ENCODE results near the gene SSBP2.

The SSBP2 gene

DNA sequence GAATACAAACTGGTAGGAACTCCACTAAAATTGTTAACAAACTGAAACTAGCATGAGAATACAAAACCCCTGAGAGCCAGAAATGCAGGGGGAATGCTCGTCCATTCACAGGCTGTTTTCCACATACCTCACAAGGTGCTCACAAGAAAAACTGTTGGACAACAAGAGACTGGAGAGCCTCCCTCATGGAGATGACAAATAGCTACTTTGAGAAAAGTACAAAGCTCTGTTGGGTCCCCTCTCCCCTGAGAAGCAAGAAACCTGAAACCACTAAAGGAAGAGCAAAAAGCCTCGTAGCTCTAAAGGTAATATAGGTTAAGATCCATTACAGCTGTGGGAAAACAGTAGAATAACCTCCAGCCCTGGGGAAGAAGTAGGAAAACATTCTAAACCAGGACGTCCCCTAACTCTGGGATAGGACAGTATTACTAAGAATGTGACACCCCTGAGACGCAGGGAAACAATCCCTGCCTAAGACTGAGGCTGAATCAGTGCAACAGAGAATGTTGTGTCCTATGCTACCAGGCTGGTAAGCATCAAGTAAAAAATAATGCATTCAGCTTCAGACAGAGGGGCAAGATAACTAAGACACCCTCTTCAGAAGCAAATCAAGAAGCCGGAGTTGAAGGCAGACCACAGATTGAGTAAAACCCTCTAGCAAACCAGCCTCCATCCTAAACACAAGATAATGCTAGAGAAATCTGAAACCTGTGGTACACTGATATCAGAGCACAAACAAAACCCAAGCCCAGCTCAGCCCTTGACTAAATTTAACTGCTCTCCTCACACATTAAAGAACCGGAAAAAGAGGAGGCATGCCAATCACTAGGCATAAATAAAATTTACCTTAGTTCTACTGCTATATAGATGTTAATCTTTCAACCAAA is 160.2 kb downstream of the SSBP2 start:
- DNase-seq (ENCODE audit: low spot score): no peak

DNA sequence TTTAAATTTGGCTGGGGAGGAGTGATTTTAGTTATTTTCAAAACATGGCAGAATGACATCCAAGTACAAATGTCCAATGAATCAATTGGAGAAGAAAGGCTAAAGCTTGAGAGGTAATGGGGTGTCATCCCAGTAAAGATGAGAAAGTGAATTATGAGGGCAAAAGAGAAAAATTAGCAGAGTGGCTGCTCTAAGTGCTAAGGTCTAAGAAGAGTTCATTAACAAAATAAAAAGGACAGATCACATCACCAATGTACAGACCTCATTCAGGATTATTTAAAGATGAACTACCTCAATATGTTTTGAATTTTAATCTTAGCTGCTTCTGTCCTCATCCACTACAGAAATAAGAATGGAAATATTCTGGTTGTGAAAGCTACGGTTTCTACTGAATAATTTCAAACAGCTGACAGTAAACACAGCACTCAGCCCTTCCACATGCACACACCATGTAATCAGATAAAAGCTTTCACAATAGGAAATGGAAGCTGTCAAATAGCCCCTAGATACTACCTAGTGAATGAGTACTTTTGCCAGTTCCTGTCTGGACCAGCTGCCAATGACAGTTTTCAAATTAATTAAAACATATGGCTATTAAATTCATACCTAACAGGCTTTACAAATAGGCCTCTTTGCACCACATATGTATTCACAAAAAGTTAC is 171.5 kb downstream of the SSBP2 start:
- DNase-seq (ENCODE audit: low spot score): peak; percentile 24

DNA sequence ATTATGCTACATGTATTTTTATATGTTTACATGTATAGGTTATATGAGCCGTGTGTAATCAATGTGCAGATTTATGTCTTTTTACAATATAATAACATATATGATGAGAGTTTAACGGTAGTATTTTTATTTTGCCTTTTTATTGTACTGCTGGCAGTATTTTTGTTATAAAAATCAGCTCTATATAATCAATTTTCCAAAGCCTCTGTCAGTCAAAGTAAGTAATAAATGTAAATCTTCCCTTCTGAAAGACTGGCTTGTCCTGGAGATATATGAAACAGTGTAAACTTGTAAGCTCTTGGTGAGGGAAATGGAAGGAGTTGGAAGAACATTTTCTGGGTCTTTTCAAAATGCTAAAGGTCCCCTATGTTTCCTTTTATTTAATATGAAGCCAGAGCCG is 173.8 kb downstream of the SSBP2 start:
- no peak for DNase-seq (ENCODE audit: low spot score)

DNA sequence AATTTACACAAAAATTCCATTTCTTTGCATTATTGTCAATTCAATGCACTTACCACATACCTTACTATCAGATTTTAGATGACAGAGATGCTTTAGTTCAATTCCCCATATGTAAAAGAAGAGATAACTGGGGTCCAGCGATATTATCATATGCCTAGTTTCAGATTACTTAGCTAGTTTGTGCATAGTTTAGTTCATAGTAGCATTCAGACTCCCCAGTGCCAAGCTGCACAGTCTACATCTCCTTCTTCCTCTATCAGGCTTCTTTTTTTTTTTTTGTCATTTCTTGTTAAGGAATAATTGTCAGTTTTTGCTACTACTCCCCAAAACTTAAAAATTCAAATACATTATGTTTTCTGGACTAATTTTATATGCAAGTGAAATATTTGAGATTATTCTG is 175.0 kb downstream of the SSBP2 start:
- DNase-seq (ENCODE audit: low spot score): no peak

DNA sequence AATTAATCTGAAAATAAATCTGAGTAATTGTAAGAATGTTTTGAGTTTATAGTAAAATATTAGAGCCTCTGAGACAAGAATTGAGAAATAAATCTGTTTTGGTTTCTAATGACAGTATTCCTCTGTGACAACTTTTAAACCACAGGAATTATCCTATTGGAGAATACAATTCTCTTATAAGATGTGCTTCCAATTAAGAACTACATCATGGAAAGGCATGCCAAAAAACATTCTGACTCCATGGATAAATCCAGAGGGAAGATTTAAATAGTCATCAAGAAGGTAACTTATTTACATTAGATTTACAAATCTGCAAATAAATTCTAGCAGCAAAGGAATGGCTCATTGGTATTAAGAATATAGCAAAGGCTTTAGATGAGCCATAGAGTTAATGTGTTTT is 178.7 kb downstream of the SSBP2 start:
- no peak for DNase-seq (ENCODE audit: low spot score)

DNA sequence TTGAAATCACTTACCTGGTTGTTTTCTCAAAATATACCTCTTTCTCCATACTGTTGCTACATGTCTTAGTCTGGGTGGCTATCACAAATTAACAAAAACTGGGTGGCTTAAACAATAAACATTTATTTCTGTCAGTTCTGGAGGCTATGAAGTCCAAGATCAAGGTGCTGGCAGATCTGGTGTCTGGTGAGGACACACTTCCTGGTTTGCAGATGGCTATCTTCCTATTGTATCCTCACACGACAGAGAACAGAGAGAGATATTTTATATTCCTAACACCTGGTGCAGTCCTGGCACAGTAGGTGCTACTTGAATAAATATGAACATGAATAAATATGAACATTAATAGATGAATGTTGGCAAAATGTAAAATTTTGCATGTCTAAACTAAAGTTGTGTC is 192.7 kb downstream of the SSBP2 start:
- DNase-seq (ENCODE audit: low spot score): no peak

DNA sequence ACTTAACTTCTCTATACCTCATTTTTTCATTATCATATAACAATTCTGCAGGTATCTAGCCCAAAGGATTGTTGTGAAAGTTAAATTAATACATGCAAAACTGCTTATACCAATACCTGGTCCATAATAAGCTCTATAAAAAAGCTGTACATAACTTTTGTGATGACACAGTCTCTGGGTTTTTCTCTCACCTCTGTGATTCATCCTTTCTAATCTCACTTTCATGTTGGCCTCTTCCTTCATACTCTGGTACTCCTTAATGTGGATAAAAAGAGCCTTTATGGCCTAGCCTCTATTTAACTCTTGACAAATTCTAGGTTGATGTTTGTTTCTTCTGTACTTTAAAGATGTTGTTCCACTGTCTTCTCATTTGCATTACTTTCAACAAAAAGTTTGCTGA is 194.1 kb downstream of the SSBP2 start:
- no peak for DNase-seq (ENCODE audit: low spot score)

DNA sequence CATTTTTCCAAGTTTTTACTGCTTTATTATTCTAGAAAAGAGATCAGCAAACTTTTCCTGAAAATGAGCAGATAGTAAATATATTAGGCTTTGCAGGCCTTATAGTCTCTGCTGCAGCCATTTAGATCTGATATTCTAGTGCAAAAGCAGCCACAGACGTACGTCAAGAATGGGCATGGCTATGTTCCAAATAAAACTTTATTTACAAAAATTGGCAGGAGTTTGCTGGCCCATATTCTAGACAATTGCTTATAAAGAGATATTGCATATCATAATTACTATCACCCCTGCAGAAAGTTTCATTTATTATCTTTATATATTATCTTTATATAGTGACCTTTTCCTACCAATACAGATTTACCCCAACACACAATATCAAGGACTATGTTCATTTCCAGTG is 195.0 kb downstream of the SSBP2 start:
- no peak for DNase-seq (ENCODE audit: low spot score)

DNA sequence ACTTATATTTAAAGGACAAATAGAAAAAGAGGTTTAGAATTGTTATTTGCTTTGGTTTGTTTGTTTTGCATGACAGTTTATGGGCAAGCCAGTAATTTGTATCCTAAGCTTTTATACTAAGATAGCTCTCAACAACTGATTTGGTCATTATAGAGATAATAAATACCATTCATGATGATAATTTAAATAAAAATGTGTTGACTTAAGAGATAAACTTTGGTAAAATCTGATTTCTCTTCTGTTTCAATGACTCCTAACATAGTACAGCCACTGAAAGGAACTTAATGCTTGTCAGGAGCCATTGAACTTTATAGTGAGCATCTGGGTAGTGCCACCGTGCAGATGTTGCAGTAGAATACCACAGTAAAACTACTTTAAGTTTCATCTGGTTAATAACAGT is 196.2 kb downstream of the SSBP2 start:
- no peak for DNase-seq (ENCODE audit: low spot score)

DNA sequence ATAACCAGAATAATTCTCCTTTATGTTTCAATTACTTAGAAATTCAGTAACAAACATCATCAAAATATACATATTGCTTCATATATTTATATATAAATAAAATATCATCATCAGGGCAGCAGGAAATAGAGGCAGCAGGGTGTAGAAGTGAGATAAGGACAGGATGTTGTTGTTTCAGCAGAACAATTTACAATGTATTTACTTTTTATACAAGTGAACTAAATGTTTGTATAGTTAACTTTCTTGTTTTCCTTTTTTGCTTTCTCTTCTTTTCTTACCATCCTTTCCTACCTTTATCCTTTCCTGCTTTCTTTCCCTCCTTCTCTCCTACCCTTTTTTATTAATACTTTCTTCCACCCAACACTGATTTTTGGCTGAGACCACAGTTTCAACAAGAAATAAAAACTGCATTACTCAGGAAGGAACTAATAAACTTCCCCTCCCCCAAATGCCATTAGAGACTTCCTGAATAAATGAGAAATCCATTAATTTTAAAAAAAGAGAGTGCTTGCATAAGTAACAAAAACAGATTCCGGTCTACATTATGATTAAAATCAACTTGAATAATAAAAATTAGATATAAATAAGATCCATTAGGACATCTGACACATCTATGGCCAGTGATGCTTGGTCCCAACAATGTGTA is 197.2 kb downstream of the SSBP2 start:
- DNase-seq (ENCODE audit: low spot score): no peak

DNA sequence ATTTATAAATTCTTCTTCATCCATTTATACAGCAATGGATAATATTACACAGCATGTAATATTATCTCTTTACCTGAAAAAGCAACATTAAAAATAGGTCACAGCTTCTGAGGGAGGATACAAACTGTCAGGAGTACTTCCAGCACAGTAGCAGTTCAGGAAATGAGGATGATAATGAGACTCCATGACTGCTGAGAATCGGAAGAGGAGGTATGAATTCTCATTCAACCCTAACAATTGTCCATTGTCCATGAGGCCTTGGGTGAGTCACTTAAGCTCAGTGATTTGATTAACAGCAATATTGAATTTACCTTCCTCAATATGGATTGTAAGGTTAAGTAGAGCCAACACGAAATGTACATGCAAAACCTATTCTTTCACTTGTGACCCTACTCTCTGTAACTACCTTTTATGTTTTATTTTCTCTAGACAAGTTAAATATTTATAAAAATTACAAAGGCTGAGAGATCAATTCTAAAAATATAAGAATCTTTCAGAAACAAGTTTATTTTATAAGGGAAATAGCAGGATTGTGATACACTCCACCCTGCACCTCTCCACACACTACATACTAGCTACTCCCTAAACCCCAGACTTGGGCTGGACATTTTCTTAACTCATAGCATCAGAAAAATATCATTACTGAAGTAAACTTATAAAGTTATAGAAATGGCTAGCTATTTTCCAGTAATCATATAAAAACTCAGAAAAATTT is 197.9 kb downstream of the SSBP2 start:
- no peak for DNase-seq (ENCODE audit: low spot score)

DNA sequence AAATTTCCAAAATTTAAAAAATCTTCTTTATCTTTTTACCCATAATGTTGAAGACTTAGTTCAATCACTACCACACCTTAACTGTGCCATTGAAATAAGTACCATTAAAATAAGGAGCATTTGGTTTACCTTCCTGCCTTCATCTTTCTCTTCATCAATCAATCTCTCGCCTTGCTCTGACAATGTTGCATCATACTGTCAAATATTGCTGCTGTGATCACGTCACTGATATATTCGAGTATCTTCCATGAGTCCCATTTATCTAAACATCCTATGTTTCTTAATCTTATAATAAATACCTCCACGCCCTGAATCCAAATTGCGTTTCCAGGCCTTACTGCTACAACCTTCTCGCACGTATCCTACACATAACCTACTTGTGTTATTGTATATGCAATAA is 201.8 kb downstream of the SSBP2 start:
- DNase-seq (ENCODE audit: low spot score): no peak

DNA sequence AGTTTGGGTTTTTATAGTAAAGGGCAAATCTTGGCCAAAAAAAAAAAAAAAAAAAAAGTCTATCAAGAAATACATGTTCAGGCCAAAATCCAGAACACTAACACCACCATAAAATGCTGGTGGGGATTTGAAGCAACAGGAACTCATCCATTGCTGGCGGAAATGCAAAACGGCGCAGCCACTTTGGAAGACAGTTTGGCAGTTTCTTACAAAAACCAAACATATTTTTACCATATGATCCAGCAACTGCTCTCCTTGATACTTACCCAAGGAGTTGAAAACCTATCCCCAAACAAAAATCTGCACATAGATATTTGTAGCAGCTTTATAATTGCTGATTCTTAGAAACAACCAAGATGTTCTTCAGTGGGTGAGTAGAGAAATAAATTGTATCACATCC is 203.9 kb downstream of the SSBP2 start:
- DNase-seq (ENCODE audit: low spot score): no peak

DNA sequence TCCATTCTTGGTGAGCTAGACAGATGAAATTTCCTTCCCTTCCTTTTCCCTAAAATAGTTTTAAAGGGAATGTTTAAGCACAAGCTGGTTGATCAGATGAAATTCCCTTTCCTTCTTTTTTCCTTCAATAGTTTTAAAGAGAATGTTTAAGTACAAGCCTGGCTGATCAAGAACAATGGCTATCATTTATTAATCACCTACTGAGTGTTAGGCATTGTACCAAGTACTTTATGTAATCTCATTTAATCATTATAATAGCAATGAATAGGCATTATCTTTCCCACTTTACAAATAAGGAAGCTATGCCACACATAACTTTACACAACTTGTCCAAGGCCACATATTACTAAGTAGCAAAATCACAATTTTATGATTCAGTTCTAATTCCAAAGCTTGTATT is 205.0 kb downstream of the SSBP2 start:
- no peak for DNase-seq (ENCODE audit: low spot score)

DNA sequence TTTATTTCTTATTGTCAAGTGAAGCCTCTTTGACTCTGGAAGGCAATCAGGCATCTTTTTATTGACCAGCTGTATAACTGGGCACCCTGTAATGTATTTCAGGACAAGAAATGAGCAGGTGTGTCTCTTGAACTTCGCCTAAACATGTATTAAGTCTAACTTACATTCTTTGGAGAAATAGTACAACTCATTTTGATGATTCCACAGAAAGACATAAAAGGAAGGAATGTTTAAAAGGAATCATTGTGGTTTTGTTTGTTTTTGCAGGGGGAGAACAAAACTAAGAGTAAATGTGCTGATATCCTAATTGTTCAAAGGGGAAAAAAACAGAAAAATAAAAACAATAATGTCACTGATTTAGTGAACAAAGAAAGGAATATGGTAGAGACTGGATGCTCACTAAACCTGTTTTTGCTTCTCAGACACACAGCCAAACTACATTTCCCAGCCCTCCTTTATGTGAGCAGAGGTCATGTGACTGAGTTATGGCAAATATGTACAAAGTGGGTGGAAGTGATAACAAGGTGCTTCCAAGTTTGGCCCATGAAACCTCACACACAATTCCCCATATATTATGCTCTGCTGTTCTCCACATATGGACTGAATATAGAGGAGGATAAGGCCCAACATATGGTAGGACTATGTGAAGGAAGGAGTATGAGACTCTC is 206.4 kb downstream of the SSBP2 start:
- peak; percentile 2 for DNase-seq (ENCODE audit: low spot score)

DNA sequence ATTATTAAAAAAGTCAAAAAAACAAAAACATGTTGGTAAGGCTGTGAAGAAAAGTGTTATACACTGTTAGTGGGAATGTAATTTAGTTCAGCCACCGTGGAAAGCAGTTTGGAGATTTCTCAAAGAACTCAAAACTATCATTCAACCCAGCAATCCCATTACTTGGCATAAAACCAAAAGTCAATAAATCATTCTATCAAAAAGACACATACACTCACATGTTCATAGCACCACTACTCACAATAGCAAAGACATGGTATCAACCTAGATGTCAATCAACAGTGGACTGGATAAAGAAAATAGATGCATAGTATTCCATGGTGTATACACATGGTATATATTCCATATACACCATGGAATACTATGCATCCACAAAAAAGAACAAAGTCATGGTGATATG is 208.7 kb downstream of the SSBP2 start:
- DNase-seq (ENCODE audit: low spot score): no peak

DNA sequence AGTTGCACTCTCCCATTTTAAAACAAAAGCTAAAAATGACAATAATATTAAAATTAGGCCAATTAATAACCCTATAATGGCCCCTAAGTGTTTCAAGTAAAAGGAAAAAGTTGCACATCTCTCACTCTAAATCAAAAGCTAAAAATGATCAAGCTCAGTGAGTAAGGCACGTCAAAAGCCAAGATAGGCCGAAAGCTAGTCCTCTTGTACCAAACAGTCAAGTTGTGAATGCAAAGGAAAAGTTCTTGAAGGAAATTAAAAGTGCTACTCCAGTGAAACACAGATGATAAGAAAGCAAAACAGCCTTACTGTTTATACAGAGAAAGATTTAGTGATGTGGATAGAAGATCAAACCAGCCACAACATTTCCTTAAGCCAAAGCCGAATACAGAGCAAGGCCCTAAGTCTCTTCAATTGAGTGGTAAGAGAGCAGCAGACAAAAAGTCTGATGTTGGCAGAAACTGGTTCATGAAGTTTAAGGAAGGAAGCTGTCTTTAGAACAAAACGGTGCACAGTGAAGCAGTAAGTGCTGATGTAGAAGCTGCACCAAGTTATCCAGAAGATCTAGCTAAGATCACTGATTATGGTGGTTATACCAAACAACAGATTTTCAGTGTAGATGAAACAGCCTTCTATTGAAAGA is 212.9 kb downstream of the SSBP2 start:
- no peak for DNase-seq (ENCODE audit: low spot score)

DNA sequence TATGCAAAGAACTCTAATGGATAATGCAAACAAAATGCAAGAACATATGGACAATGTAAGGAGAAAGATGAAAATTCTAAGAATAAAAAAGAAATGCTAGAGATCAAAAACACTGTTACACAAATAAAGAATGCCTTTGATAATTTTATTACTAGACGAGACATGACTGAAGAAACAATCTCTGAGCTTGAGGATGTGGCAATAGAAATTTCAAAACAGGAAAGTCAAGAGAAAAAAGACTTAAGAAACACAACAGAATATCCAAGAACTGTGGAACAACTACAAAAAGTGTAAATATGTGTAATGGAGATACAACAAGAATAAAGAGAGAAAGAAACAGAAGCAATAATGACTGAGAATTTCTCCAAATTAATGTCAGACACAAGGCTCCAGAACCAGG is 216.5 kb downstream of the SSBP2 start:
- DNase-seq (ENCODE audit: low spot score): no peak

DNA sequence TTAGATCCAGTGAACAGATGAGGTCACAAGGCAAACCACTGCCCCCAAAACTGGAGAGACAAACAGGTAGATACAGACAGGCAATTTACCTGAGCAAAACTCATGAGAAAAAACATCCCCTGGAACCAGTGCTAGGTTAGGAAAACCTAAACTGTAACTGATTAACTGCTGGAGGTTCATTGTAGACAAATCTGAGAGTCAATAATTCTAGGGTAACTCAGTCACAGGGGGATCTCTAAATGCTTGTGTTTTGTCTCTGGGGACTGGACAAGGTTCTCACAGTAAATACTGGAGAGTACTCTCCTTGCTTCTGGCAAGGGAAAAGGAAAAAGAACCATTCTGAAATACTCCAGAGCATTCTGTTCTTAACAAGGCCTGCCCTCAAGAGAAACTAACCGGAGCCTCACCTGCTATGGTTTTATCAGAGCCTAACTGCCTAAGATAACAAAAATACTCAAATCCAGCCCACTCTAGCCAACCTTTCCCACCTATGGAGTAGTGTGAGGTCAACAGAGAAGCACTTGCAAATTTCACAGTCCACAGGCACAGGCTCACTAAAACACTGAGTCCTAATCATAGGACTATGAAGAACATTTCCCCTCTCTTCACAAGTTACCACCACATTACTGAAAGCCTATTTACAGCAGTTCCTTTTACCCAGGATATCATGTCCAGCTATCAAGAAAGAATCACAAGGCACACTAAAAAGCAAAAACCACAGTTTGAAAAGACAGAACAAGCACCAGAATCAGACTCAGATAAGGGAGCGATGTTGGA is 217.1 kb downstream of the SSBP2 start:
- peak; percentile 3 for DNase-seq (ENCODE audit: low spot score)

DNA sequence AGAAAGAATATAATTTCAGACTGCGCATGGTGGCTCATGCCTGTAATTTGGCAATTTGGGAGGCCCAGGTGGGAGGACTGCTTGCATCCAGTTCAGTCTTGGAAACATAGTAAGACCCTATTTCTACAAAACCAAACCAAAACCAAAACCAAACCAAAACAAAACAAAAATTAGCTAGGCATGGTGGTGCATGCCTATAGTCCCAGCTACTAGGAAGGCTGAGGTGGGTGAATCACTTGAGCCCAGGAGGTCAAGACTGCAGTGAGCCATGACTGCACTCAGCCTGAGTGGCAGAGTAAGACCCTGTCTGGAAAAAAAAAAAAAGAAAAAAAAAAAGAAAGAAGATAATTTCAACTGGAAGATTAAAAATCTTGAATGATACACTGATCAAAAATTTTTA is 220.0 kb downstream of the SSBP2 start:
- no peak for DNase-seq (ENCODE audit: low spot score)

DNA sequence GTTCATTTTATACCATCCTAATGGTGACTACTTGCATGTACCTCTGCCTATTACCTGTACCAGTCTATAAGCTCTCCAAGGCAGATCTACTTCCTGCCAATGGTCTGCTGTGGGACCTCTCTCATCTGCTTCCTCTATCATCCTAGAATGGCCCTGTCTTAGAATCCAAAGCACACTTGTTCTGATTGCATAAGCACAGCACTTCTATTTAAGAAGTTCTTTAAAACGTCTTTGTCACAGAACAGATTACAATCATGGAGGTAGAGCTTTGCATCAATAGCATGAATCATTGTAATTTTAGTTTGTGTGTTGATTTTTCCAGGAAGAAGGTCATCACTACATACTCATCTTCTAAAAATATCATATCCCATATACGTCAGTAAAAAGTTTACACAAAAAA is 225.2 kb downstream of the SSBP2 start:
- DNase-seq (ENCODE audit: low spot score): no peak
